ENCODE measurements around the gene ST7. TPM values are rescaled to one million over a fixed set of nuclear protein-coding genes. Genes with fewer than 3 reads are reported as not detected.

Gene ST7
- total and polyA plus RNA-seq, 2 of the 8 experiments (the other 6 are each of a cell fraction or from before 2014, with no cell fraction given), result 16.3 to 18.0 TPM

DNA sequence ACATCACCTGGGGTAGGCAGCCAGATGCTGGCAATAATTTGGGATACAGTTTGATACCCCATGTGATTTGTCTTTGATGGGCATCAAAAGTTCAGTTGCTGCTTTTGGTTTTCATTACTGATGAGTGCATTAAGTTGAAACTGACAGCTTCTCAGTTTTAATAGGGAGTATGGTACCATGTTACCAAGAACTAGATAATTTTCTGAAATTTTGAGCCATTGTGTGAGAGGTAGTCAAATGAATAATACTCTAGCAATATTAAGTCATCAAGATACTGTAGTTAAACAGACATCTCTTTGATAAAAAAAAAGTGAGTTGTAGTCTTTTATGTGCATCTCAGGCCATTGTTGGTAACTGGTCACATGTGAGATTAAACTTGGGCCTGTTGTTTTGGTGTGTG lies 71.5 kb downstream of the ST7 start:
- no peak for DNase-seq (ENCODE audit: low read depth in 1 of 2, low spot score in 2 of 2)
- Histone ChIP-seq H3K56ac (replicated peaks; ENCODE audit: insufficient read length, low read depth, low read length) (no peak overlapping the region), H2BK120ac (replicated peaks; ENCODE audit: low read depth, low read length) (no peak overlapping the region), H2BK5ac (ENCODE audit: low read depth, low read length) (no peak overlapping the region), H3K4ac (replicated peaks; ENCODE audit: insufficient read length, low read depth, low read length) (no peak overlapping the region), H2BK20ac (ENCODE audit: low read length) (no peak overlapping the region), H3K9me3 (ENCODE audit: insufficient read depth in 2 of 2, low read depth in 1 of 2, low read length in 1 of 2) (0 out of 4 replicates have a peak, but pooled peaks cover 0 to 4% of the 10 kb centered on the region in 2 experiments), H4K91ac (replicated peaks; ENCODE audit: insufficient read length, low read length) (no peak overlapping the region), H3K23me2 (ENCODE audit: low read depth, low read length) (no peaks in the 10 kb centered on the region), H3K27me3 (replicated peaks in 1 of 4; ENCODE audit: control insufficient read depth in 3 of 4, extremely low read depth in 1 of 4, insufficient read depth in 3 of 4, low read length in 3 of 4) (no peaks in the 10 kb centered on the region), H4K8ac (ENCODE audit: extremely low read depth, insufficient read depth, low read length) (no peak overlapping the region), H3K36me3 (ENCODE audit: control insufficient read depth in 2 of 4, insufficient read depth in 4 of 4, low read length in 3 of 4) (no peaks in the 10 kb centered on the region), H2BK12ac (ENCODE audit: low read depth, low read length) (no peak overlapping the region), H3K79me1 (ENCODE audit: low read depth, low read length) (no peaks in the 10 kb centered on the region; the same call in 1 of the 2 replicates), H4K20me1 (replicated peaks in 1 of 2; ENCODE audit: control insufficient read depth in 1 of 2, insufficient read depth in 2 of 2, low read length in 2 of 2) (no peaks in the 10 kb centered on the region), H3K4me3 (ENCODE audit: extremely low read depth in 1 of 4, insufficient read depth in 2 of 4, low read depth in 3 of 4, low read length in 4 of 4) (no peak overlapping the region), H3K79me2 (ENCODE audit: control insufficient read depth in 1 of 2, insufficient read depth in 2 of 2, low read length in 2 of 2) (peaks cover 0 to 7% of the 10 kb centered on the region in 2 experiments; a peak in 1 of 4 replicates), H2BK15ac (ENCODE audit: low read length) (no peak overlapping the region), H3K9ac (replicated peaks in 1 of 4; ENCODE audit: extremely low read depth in 1 of 4, low read depth in 3 of 4, low read length in 3 of 4) (no peak overlapping the region), H2AFZ (ENCODE audit: low read length) (no peak overlapping the region), H2AK5ac (ENCODE audit: low read depth, low read length) (no peak overlapping the region), H3K18ac (ENCODE audit: extremely low read depth, low read length) (no peak overlapping the region), H3K14ac (ENCODE audit: insufficient read length) (no peak overlapping the region), H3K23ac (ENCODE audit: insufficient read length) (no peak overlapping the region), H3K4me2 (ENCODE audit: insufficient read depth in 1 of 2, low read depth in 2 of 2, low read length in 2 of 2) (no peak overlapping the region), H3K27ac (ENCODE audit: low read depth, low read length) (no peak overlapping the region), H3K4me1 (replicated peaks in 1 of 4; ENCODE audit: control insufficient read depth in 3 of 4, insufficient read depth in 4 of 4, low read length in 3 of 4) (peaks cover 0 to 5% (median 4%) of the 10 kb centered on the region in 4 experiments; a peak in 6 of 7 replicates), H4K5ac (ENCODE audit: insufficient read length, low read depth, low read length) (no peak overlapping the region)
- POLR2A ChIA-PET (ENCODE audit: partially characterized antibody), result no interaction called here
- TF ChIP-seq NRF1 (IDR thresholded peaks at IDR 0.05; ENCODE audit: low read depth, low read length), result no peak
- no peak for TF ChIP-seq ZNF274 (IDR thresholded peaks at IDR 0.05; ENCODE audit: borderline replicate concordance, extremely low read depth, low read length)
- no peak for TF ChIP-seq TEAD4 (IDR thresholded peaks at IDR 0.05; ENCODE audit: low read depth, low read length)
- FAIRE-seq, result no peak
- CTCF ChIA-PET (ENCODE audit: partially characterized antibody), result interaction anchor here (0.7 kb wide), 1 partner anchor 40 kb away, joined by 3 read pairs; no protein-coding TSS in a partner anchor

All from H1 (cell line).